Measurements from ENCODE around the gene RNF150.

DNA sequence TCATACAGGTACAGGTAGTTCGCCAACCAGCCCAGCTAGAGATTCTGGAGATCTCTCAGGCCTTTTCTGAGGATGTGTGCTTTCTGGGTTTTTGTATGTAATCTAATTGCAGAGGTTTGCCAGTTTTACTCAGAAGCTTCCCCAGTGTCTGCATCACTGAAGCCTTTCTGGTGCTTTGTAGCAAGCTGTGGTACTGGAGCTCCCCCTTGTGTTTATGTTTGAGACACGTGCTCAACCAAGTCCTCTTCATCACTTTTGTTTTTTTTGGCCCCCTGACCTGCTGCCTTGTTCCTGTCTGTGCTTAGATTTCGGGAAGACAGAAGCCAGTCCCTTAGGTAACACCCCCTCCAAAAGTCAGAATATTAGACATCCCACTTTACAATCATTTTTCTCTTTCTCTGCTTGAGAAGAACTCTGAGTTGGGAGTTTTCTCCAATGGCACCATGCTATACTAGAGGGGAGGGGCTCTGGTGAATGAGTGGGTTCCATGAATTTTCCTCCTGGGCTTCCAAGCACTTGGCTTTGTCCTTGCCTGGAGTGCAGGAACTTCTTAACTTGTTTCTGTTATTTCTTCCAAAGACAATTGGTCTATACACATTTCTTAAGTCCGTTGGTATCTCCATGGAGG, 248.7 kb downstream of the RNF150 start:
- peak; percentile 75 for TF ChIP-seq CTCF (conservative IDR thresholded peaks at IDR 0.05)
- no peak for TF ChIP-seq EZH2 (IDR thresholded peaks at IDR 0.05; ENCODE audit: low read depth)

Measured in PC-9 (cell line).